ENCODE measurements around the gene SLC16A12. TPM values are rescaled to one million over a fixed set of nuclear protein-coding genes. Genes with fewer than 3 reads are reported as not detected.

Gene SLC16A12
- total and polyA plus RNA-seq, 2 of the 8 experiments (the other 6 are each of a cell fraction or from before 2014, with no cell fraction given) = 1.6 to 1.9 TPM

- H2BK120ac ChIP-seq (replicated peaks; ENCODE audit: low read depth, low read length) = no peak overlapping the region
- 65% methylated on average over 4 of the region's 4 CpGs; no CpG with 5 or more reads in 1 of the 2 experiments for WGBS, 2 experiments (ENCODE audit: extremely low coverage in 1 of 2, insufficient coverage in 1 of 2, insufficient read length in 1 of 2, insufficient replicate concordance in 2 of 2, low coverage in 1 of 2, low lambda C conversion rate in 2 of 2, missing lambda C conversion rate in 1 of 2)
- DNase-seq (ENCODE audit: low read depth in 1 of 2, low spot score in 2 of 2) (peak in 1 of 2 experiments; percentile 49), FAIRE-seq (peak; percentile 81)
- no peak overlapping the region for H3K14ac ChIP-seq (ENCODE audit: insufficient read length)
- no peaks in the 10 kb centered on the region for H3K9me3 ChIP-seq (ENCODE audit: insufficient read depth in 2 of 2, low read depth in 1 of 2, low read length in 1 of 2)
- no peak overlapping the region for H3K9ac ChIP-seq (replicated peaks in 1 of 4; ENCODE audit: extremely low read depth in 1 of 4, low read depth in 3 of 4, low read length in 3 of 4)
- no peaks in the 10 kb centered on the region for H3K79me1 ChIP-seq (ENCODE audit: low read depth, low read length)
- no peak overlapping the region for H3K18ac ChIP-seq (ENCODE audit: extremely low read depth, low read length)
- H3K4me1 ChIP-seq (replicated peaks in 1 of 4; ENCODE audit: control insufficient read depth in 3 of 4, insufficient read depth in 4 of 4, low read length in 3 of 4) = peaks cover 0 to 11% (median 4%) of the 10 kb centered on the region in 4 experiments; a peak in 5 of 7 replicates
- no peaks in the 10 kb centered on the region for H3K79me2 ChIP-seq (ENCODE audit: control insufficient read depth in 1 of 2, insufficient read depth in 2 of 2, low read length in 2 of 2)
- peak in 1 of 2 experiments; percentile 53; a peak in 1 of 4 replicates for TF ChIP-seq SIN3A (conservative IDR thresholded peaks at IDR 0.05 in 1 of 2, IDR thresholded peaks at IDR 0.05 in 1 of 2; ENCODE audit: low read depth in 1 of 2, low read length in 2 of 2)
- no peak for TF ChIP-seq SP1 (IDR thresholded peaks at IDR 0.05; ENCODE audit: low read depth, low read length)
- no peak for TF ChIP-seq CTBP2 (IDR thresholded peaks at IDR 0.05; ENCODE audit: borderline replicate concordance, insufficient read depth, insufficient read length, low read length)
- TF ChIP-seq SP4 (IDR thresholded peaks at IDR 0.05; ENCODE audit: low read length) = no peak
- TF ChIP-seq, protein P1, sequence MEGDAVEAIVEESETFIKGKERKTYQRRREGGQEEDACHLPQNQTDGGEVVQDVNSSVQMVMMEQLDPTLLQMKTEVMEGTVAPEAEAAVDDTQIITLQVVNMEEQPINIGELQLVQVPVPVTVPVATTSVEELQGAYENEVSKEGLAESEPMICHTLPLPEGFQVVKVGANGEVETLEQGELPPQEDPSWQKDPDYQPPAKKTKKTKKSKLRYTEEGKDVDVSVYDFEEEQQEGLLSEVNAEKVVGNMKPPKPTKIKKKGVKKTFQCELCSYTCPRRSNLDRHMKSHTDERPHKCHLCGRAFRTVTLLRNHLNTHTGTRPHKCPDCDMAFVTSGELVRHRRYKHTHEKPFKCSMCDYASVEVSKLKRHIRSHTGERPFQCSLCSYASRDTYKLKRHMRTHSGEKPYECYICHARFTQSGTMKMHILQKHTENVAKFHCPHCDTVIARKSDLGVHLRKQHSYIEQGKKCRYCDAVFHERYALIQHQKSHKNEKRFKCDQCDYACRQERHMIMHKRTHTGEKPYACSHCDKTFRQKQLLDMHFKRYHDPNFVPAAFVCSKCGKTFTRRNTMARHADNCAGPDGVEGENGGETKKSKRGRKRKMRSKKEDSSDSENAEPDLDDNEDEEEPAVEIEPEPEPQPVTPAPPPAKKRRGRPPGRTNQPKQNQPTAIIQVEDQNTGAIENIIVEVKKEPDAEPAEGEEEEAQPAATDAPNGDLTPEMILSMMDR (IDR thresholded peaks at IDR 0.05; ENCODE audit: control extremely low read depth in 1 of 3, insufficient read depth in 1 of 3, low read depth in 1 of 3, low read length in 3 of 3) = peak in 1 of 3 experiments; percentile 20; a peak in 1 of 4 replicates
- 0 out of 2 replicates have a peak, but pooled peaks have one; percentile 4 for TF ChIP-seq JUN (IDR thresholded peaks at IDR 0.05; ENCODE audit: low read depth, low read length)
- peak; percentile 18 to 36; a peak in 3 of 4 replicates for TF ChIP-seq RAD21 (IDR thresholded peaks at IDR 0.05 in 1 of 2, conservative IDR thresholded peaks at IDR 0.05 in 1 of 2; ENCODE audit: low read depth in 2 of 2, low read length in 2 of 2)
- TF ChIP-seq TEAD4 (IDR thresholded peaks at IDR 0.05; ENCODE audit: low read depth, low read length) = peak; percentile 68; the same call in 1 of the 2 replicates
- no peaks in the 10 kb centered on the region for H4K20me1 ChIP-seq (replicated peaks in 1 of 2; ENCODE audit: control insufficient read depth in 1 of 2, insufficient read depth in 2 of 2, low read length in 2 of 2)
- peak overlapping the region; percentile 64; the same call in 1 of the 2 replicates for H2BK12ac ChIP-seq (ENCODE audit: low read depth, low read length)
- no peaks in the 10 kb centered on the region for H3K27me3 ChIP-seq (replicated peaks in 1 of 4; ENCODE audit: control insufficient read depth in 3 of 4, extremely low read depth in 1 of 4, insufficient read depth in 3 of 4, low read length in 3 of 4)
- peaks cover 0 to 3% (median 0%) of the 10 kb centered on the region in 4 experiments; a peak in 2 of 8 replicates for H3K36me3 ChIP-seq (ENCODE audit: control insufficient read depth in 2 of 4, insufficient read depth in 4 of 4, low read length in 3 of 4)
- no peak overlapping the region for H4K5ac ChIP-seq (ENCODE audit: insufficient read length, low read depth, low read length)
- no peak overlapping the region for H3K4me3 ChIP-seq (ENCODE audit: extremely low read depth in 1 of 4, insufficient read depth in 2 of 4, low read depth in 3 of 4, low read length in 4 of 4)
- H3K23ac ChIP-seq (ENCODE audit: insufficient read length) = no peak overlapping the region
- no peak overlapping the region for H4K8ac ChIP-seq (ENCODE audit: extremely low read depth, insufficient read depth, low read length)
- H2AK5ac ChIP-seq (ENCODE audit: low read depth, low read length) = no peak overlapping the region
- no peak overlapping the region for H2BK20ac ChIP-seq (ENCODE audit: low read length)
- H3K56ac ChIP-seq (replicated peaks; ENCODE audit: insufficient read length, low read depth, low read length) = no peak overlapping the region
- no peaks in the 10 kb centered on the region for H3K23me2 ChIP-seq (ENCODE audit: low read depth, low read length)
- no peak overlapping the region for H3K27ac ChIP-seq (ENCODE audit: low read depth, low read length)
- ChIA-PET POLR2A (ENCODE audit: partially characterized antibody) (no interaction called here), CTCF (ENCODE audit: partially characterized antibody) (interaction anchor here (0.7 to 1.8 kb wide), 6 partner anchors 10 to 87 kb away, joined by 3 to 5 read pairs (median 4); no protein-coding TSS in a partner anchor)
- H2AFZ ChIP-seq (ENCODE audit: low read length) = peak overlapping the region; percentile 5; the same call in 1 of the 2 replicates
- no peak overlapping the region for H2BK15ac ChIP-seq (ENCODE audit: low read length)
- H3K4me2 ChIP-seq (ENCODE audit: insufficient read depth in 1 of 2, low read depth in 2 of 2, low read length in 2 of 2) = peak overlapping the region; percentile 24 to 34; a peak in 2 of 4 replicates
- H4K91ac ChIP-seq (replicated peaks; ENCODE audit: insufficient read length, low read length) = no peak overlapping the region
- H3K4ac ChIP-seq (replicated peaks; ENCODE audit: insufficient read length, low read depth, low read length) = no peak overlapping the region
- peak overlapping the region; percentile 4; the same call in 1 of the 2 replicates for H2BK5ac ChIP-seq (ENCODE audit: low read depth, low read length)
Observed at GRCh38 chr10:89478085-89478738, 57.2 kb downstream of the SLC16A12 start.

Measured in H1 (cell line).